ENCODE measurements around the gene PPP2R3A. TPM values are rescaled to one million over a fixed set of nuclear protein-coding genes. Genes with fewer than 3 reads are reported as not detected.

Gene PPP2R3A
- total and polyA plus RNA-seq, 2 donors (not counting 1 experiment from before 2014, with no cell fraction given), result 17.5 to 18.3 TPM

GRCh38 chr3:136068708-136069107 is 103.2 kb downstream of the PPP2R3A start:
- H3K9ac ChIP-seq (ENCODE audit: insufficient read depth, low read length), result no peak overlapping the region
- H3K4me3 ChIP-seq (replicated peaks in 1 of 4; ENCODE audit: control extremely low read depth in 1 of 4, insufficient read depth in 1 of 4, low read depth in 3 of 4, low read length in 4 of 4), result no peak overlapping the region
- no peaks in the 10 kb centered on the region for H3K36me3 ChIP-seq (ENCODE audit: control insufficient read depth, insufficient read depth, low read length)
- no peak overlapping the region for H3K4me2 ChIP-seq (ENCODE audit: extremely low read depth, insufficient read depth, low read length)
- peak; percentile 33 to 77 for DNase-seq (ENCODE audit: low read depth in 2 of 2)
- no peak for TF ChIP-seq CTCF (conservative IDR thresholded peaks at IDR 0.05 in 1 of 2, IDR thresholded peaks at IDR 0.05 in 1 of 2; ENCODE audit: low read depth in 1 of 2, low read length in 2 of 2)
- no peak for TF ChIP-seq EZH2 (IDR thresholded peaks at IDR 0.05; ENCODE audit: low read length, missing control alignments)
- no peaks in the 10 kb centered on the region for H3K27me3 ChIP-seq (ENCODE audit: control insufficient read depth, insufficient read depth, low read length)
- H2AFZ ChIP-seq (ENCODE audit: low read length), result no peak overlapping the region
- no peaks in the 10 kb centered on the region for H3K79me2 ChIP-seq (ENCODE audit: control insufficient read depth, insufficient read depth, low read length)
- H3K4me1 ChIP-seq (ENCODE audit: control insufficient read depth, extremely low read depth, insufficient read depth, low read length), result peaks cover 11% of the 10 kb centered on the region
- H3K9me3 ChIP-seq (ENCODE audit: control insufficient read depth, insufficient read depth, low read depth, low read length), result no peaks in the 10 kb centered on the region
- H4K20me1 ChIP-seq (ENCODE audit: control insufficient read depth, extremely low read depth, insufficient read depth, low read length), result no peaks in the 10 kb centered on the region
- H3K27ac ChIP-seq (ENCODE audit: insufficient read depth, low read length), result peak overlapping the region; percentile 62

- Histone ChIP-seq H3K79me2 (ENCODE audit: control insufficient read depth, insufficient read depth, low read length) (no peaks in the 10 kb centered on the region), H4K20me1 (ENCODE audit: control insufficient read depth, extremely low read depth, insufficient read depth, low read length) (no peaks in the 10 kb centered on the region), H2AFZ (ENCODE audit: low read length) (no peak overlapping the region), H3K4me1 (ENCODE audit: control insufficient read depth, extremely low read depth, insufficient read depth, low read length) (peaks cover 11% of the 10 kb centered on the region), H3K4me2 (ENCODE audit: extremely low read depth, insufficient read depth, low read length) (peak overlapping the region; percentile 64), H3K27me3 (ENCODE audit: control insufficient read depth, insufficient read depth, low read length) (no peaks in the 10 kb centered on the region), H3K4me3 (replicated peaks in 1 of 4; ENCODE audit: control extremely low read depth in 1 of 4, insufficient read depth in 1 of 4, low read depth in 3 of 4, low read length in 4 of 4) (no peak overlapping the region), H3K27ac (ENCODE audit: insufficient read depth, low read length) (peak overlapping the region; percentile 62), H3K9ac (ENCODE audit: insufficient read depth, low read length) (no peak overlapping the region), H3K36me3 (ENCODE audit: control insufficient read depth, insufficient read depth, low read length) (no peaks in the 10 kb centered on the region), H3K9me3 (ENCODE audit: control insufficient read depth, insufficient read depth, low read depth, low read length) (no peaks in the 10 kb centered on the region)
- no peak for TF ChIP-seq CTCF (conservative IDR thresholded peaks at IDR 0.05 in 1 of 2, IDR thresholded peaks at IDR 0.05 in 1 of 2; ENCODE audit: low read depth in 1 of 2, low read length in 2 of 2)
- no peak for TF ChIP-seq EZH2 (IDR thresholded peaks at IDR 0.05; ENCODE audit: low read length, missing control alignments)
- peak in 1 of 2 donors; percentile 5 for DNase-seq (ENCODE audit: low read depth in 2 of 2)
Measured at GRCh38 chr3:136069933-136070332, 104.4 kb downstream of the PPP2R3A start.

GRCh38 chr3:136070334-136070733 is 104.8 kb downstream of the PPP2R3A start:
- Histone ChIP-seq H3K4me3 (replicated peaks in 1 of 4; ENCODE audit: control extremely low read depth in 1 of 4, insufficient read depth in 1 of 4, low read depth in 3 of 4, low read length in 4 of 4) (no peak overlapping the region), H3K27ac (ENCODE audit: insufficient read depth, low read length) (peak overlapping the region; percentile 83), H3K4me2 (ENCODE audit: extremely low read depth, insufficient read depth, low read length) (peak overlapping the region; percentile 64), H2AFZ (ENCODE audit: low read length) (no peak overlapping the region), H4K20me1 (ENCODE audit: control insufficient read depth, extremely low read depth, insufficient read depth, low read length) (no peaks in the 10 kb centered on the region), H3K79me2 (ENCODE audit: control insufficient read depth, insufficient read depth, low read length) (no peaks in the 10 kb centered on the region), H3K27me3 (ENCODE audit: control insufficient read depth, insufficient read depth, low read length) (no peaks in the 10 kb centered on the region), H3K9me3 (ENCODE audit: control insufficient read depth, insufficient read depth, low read depth, low read length) (no peaks in the 10 kb centered on the region), H3K9ac (ENCODE audit: insufficient read depth, low read length) (no peak overlapping the region), H3K4me1 (ENCODE audit: control insufficient read depth, extremely low read depth, insufficient read depth, low read length) (peaks cover 11% of the 10 kb centered on the region), H3K36me3 (ENCODE audit: control insufficient read depth, insufficient read depth, low read length) (no peaks in the 10 kb centered on the region)
- peak; percentile 66 to 90 for DNase-seq (ENCODE audit: low read depth in 2 of 2)
- TF ChIP-seq CTCF (conservative IDR thresholded peaks at IDR 0.05 in 1 of 2, IDR thresholded peaks at IDR 0.05 in 1 of 2; ENCODE audit: low read depth in 1 of 2, low read length in 2 of 2), result no peak
- no peak for TF ChIP-seq EZH2 (IDR thresholded peaks at IDR 0.05; ENCODE audit: low read length, missing control alignments)

Data from fibroblast of lung (primary cell).